Stimulated activated naive CD8-positive, alpha-beta T cell treated with anti-CD3 and anti-CD28 coated beads, Interleukin-15, amount 100 ng/mL, for 72 hours (primary cell): Measurements from ENCODE around the gene TMEM114.

ENCODE experiments used
- ATAC-seq: fragments of 150-1000 bp; cut with Tn5 transposase; 2 replicates; pipeline ENCODE4 v1.10.0; 2021; ENCODE audit warnings: mild to moderate bottlenecking, moderate library complexity
- DNase-seq, 2 donors: peaks; one replicate each; pipeline ENCODE4 v3.0.0; 2021 to 2022
- H3K27ac Mint-ChIP-seq, 2 donors: one replicate each; pipeline ENCODE4 v1.8.0; 2022; ENCODE audit warnings: mild to moderate bottlenecking in 2 of 2, mixed read lengths in 2 of 2, moderate library complexity in 2 of 2
- H3K27me3 Mint-ChIP-seq: one replicate; pipeline ENCODE4 v1.8.0; 2022; ENCODE audit warnings: mixed read lengths
- H3K4me1 Mint-ChIP-seq: one replicate; pipeline ENCODE4 v1.8.0; 2022; ENCODE audit warnings: mild to moderate bottlenecking, mixed read lengths
- H3K4me3 Mint-ChIP-seq, 2 donors: one replicate each; pipeline ENCODE4 v1.8.0; 2022; ENCODE audit warnings: mild to moderate bottlenecking in 2 of 2, mixed read lengths in 2 of 2, moderate library complexity in 1 of 2
- H3K9me3 Mint-ChIP-seq, 2 donors: one replicate each; pipeline ENCODE4 v1.8.0; 2022; ENCODE audit warnings: mixed read lengths in 2 of 2

Gene TMEM114

GRCh38 chr16:8621222-8621571, 30.9 kb upstream of the TMEM114 start:
- peak overlapping the region; percentile 98 for H3K4me3 Mint-ChIP-seq
- DNase-seq = no peak
- no peaks in the 10 kb centered on the region for H3K9me3 Mint-ChIP-seq

GRCh38 chr16:8620535-8620934, 30.2 kb upstream of the TMEM114 start:
- H3K9me3 Mint-ChIP-seq = no peaks in the 10 kb centered on the region
- peaks cover 18% of the 10 kb centered on the region for H3K4me1 Mint-ChIP-seq
- peak overlapping the region; percentile 98 for H3K4me3 Mint-ChIP-seq
- no peak for DNase-seq
- H3K27me3 Mint-ChIP-seq = peaks cover 18% of the 10 kb centered on the region
- H3K27ac Mint-ChIP-seq = no peak overlapping the region
- ATAC-seq = no peak

More at GRCh38 chr16:8621222-8621571, 30.9 kb upstream of the TMEM114 start:
- peak overlapping the region; percentile 97 to 99 for H3K27ac Mint-ChIP-seq
- H3K27me3 Mint-ChIP-seq = peaks cover 18% of the 10 kb centered on the region
- peaks cover 18% of the 10 kb centered on the region for H3K4me1 Mint-ChIP-seq
- peak; percentile 52 for ATAC-seq

DNA sequence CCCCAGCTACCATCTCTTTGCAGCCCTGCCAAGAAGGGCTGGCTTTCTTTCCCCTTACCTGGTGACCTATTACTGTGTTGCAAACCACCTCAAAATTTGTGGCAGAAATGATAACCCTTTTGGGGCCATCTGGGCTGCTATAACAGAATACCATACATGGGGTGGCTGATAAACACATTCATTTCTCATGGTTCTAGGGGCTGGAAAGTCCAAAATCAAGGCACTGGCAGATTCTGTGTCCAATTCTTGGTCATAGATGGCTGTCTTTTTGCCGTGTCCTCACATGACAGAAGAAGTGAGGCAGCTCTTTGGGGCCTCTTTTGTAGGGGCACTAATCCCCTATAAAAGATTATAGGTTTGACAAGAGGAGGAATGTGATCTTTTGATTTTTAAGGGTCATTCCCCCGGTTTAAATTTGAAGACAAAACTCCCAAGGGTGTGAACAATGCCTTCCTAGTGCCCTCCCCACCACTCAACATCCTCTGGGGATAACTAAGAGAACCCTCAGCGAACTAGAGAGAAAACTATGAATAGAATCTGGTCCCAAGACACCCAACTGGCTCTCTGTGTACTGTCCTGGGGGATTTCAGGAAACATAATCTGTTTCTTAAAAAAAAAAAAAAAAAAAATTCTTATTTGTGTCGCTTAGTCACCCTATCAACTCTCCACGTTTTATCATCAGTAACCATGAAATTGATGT, 29.5 kb upstream of the TMEM114 start:
- Mint-ChIP-seq H3K9me3 (no peaks in the 10 kb centered on the region), H3K27ac (no peak overlapping the region), H3K4me3 (no peak overlapping the region), H3K4me1 (peaks cover 15% of the 10 kb centered on the region), H3K27me3 (peaks cover 20% of the 10 kb centered on the region)
- DNase-seq (no peak), ATAC-seq (no peak)

DNA sequence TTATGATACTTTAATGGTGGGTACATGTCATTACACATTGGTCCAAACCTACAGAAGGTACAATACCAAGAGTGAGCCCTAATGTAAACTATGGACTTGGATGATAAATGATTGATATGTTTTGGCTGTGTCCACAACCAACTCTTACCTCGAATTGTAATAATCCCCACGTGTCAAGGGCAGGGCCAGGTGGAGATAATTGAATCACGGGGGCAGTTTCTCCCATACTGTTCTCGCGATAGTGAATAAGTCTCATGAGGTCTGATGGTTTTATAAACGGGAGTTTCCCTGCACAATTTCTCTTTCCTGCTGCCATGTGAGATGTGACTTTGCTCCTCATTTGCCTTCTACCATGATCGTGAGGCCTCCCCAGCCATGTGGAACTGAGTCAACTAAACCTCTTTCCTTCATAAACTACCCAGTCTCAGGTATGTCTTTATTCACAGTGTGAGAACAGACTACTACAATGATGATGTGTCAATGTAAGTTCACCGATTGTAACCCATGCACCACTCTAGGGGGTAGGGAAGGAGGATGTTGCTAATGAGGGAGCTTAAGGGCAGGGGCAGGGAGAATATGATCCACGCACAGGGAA, 24.2 kb upstream of the TMEM114 start:
- H3K9me3 Mint-ChIP-seq = no peaks in the 10 kb centered on the region
- no peak overlapping the region for H3K4me3 Mint-ChIP-seq
- ATAC-seq (no peak), DNase-seq (no peak)
- peaks cover 32% of the 10 kb centered on the region for H3K27me3 Mint-ChIP-seq
- H3K4me1 Mint-ChIP-seq = no peaks in the 10 kb centered on the region
- H3K27ac Mint-ChIP-seq = no peak overlapping the region

GRCh38 chr16:8611886-8612600, 21.7 kb upstream of the TMEM114 start:
- no peaks in the 10 kb centered on the region for H3K4me1 Mint-ChIP-seq
- H3K27ac Mint-ChIP-seq = no peak overlapping the region
- DNase-seq = no peak
- ATAC-seq = no peak
- H3K9me3 Mint-ChIP-seq = no peaks in the 10 kb centered on the region
- no peak overlapping the region for H3K4me3 Mint-ChIP-seq
- peaks cover 25% of the 10 kb centered on the region for H3K27me3 Mint-ChIP-seq

GRCh38 chr16:8611122-8611521, 20.8 kb upstream of the TMEM114 start:
- ATAC-seq (no peak), DNase-seq (no peak)
- H3K4me3 Mint-ChIP-seq = no peak overlapping the region
- H3K27me3 Mint-ChIP-seq = peaks cover 25% of the 10 kb centered on the region
- no peaks in the 10 kb centered on the region for H3K4me1 Mint-ChIP-seq
- H3K27ac Mint-ChIP-seq = no peak overlapping the region
- H3K9me3 Mint-ChIP-seq = no peaks in the 10 kb centered on the region

DNA sequence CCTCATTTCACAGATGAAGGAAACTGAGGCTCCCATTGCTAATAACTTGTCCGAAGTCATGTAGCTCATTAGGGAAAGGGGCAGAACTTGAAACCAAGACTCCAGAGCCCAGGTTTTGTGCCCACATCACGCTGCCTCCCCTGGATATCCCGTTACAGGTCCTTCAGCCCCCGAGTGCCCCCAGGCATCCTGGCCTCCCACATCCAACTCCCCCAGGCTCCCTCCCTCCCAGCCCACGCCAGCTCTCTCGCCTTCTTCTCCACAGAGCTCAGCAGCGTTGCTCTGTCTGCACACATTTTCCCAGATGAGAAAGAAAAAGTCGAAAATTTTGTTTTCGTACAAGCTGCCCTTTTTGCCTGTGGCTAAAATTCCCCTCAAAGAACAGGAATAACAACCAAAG, 16.9 kb upstream of the TMEM114 start:
- H3K27me3 Mint-ChIP-seq = peaks cover 15% of the 10 kb centered on the region
- H3K4me3 Mint-ChIP-seq = no peak overlapping the region
- H3K9me3 Mint-ChIP-seq = no peaks in the 10 kb centered on the region
- ATAC-seq (no peak), DNase-seq (no peak)
- no peak overlapping the region for H3K27ac Mint-ChIP-seq
- no peaks in the 10 kb centered on the region for H3K4me1 Mint-ChIP-seq

DNA sequence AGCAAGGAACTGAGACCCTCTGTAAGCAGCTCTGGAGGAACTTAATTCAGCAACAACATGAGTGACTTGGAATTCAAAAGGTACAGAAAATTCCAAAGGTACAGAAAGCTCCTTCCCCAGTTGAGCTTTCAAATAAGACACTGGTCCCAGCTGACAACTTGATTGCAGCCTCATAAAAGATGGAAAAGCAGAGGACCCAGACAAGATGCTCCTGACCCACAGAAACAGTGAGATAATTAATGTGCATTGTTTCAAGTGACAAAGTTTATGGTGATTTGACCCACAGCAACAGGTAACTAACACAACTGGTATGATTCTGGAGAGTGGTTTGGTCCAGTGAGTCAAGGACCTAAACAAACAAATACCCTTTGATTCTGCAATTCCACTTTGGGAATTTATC, 15.2 kb upstream of the TMEM114 start:
- Mint-ChIP-seq H3K4me3 (no peak overlapping the region), H3K27me3 (peaks cover 7% of the 10 kb centered on the region), H3K9me3 (peaks cover 6 to 7% of the 10 kb centered on the region in 2 donors), H3K27ac (no peak overlapping the region), H3K4me1 (no peaks in the 10 kb centered on the region)
- ATAC-seq (no peak), DNase-seq (no peak)

DNA sequence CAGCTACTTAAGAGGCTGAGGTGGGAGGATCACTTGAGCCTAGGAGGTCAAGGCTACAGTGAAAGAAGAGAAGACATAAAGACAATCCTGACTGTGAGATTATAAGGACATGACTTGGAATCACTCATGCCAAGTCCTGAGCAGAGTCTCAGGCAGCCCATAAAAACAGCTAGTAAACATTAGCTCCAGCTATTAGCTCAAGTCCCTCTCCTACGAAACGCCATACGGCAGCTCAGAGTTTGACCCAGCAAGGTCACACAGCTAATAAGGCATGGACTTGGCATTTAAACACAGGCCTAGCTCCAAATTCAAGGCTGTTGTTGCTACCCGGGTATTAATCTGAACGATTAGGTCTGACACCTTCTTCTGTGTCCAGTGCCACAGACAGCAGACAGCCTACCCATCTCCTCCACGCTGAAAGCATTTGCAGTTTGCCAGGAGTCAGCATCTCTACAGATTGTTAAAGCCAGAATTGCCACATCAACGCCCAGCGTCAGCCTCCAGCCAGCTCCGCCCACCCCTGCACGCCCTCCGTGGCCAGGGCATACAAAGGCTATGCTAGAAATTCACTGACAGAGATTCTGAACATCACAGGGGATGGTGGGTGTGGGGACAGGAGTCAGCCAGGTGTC, 9.9 kb upstream of the TMEM114 start:
- Mint-ChIP-seq H3K4me1 (no peaks in the 10 kb centered on the region), H3K4me3 (no peak overlapping the region), H3K9me3 (peaks cover 10 to 14% of the 10 kb centered on the region in 2 donors), H3K27ac (peak overlapping the region in 1 of 2 donors; percentile 37), H3K27me3 (no peaks in the 10 kb centered on the region)
- ATAC-seq (no peak), DNase-seq (no peak)

DNA sequence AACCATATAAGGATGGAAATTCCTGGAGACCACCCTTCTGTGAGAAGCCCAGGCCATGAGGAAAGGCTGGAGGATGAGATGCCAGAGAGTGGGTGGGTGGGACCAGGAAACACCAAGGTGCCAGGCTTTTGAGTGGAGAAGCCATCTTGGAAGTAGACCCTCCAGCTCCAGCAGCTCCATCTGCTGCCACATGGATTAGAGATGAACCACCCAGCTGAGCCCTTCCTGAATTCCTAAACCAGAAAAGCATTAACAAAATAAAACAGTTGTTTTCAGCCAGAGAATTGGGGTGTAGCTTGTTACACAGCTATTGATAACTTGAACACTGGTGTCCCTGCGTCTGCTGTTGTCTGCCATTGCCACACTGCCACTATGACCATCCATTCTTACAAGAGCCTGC, 6.3 kb upstream of the TMEM114 start:
- ATAC-seq (no peak), DNase-seq (no peak)
- Mint-ChIP-seq H3K27me3 (peaks cover 7% of the 10 kb centered on the region), H3K27ac (no peak overlapping the region), H3K9me3 (peaks cover 6 to 9% of the 10 kb centered on the region in 2 donors), H3K4me1 (no peaks in the 10 kb centered on the region), H3K4me3 (no peak overlapping the region)

GRCh38 chr16:8595783-8596182, 5.5 kb upstream of the TMEM114 start:
- peaks cover 4 to 7% of the 10 kb centered on the region in 2 donors for H3K9me3 Mint-ChIP-seq
- no peak overlapping the region for H3K27ac Mint-ChIP-seq
- DNase-seq (no peak), ATAC-seq (no peak)
- no peaks in the 10 kb centered on the region for H3K4me1 Mint-ChIP-seq
- H3K4me3 Mint-ChIP-seq = no peak overlapping the region
- H3K27me3 Mint-ChIP-seq = peaks cover 7% of the 10 kb centered on the region

GRCh38 chr16:8594149-8594666, 3.9 kb upstream of the TMEM114 start:
- DNase-seq (no peak), ATAC-seq (no peak)
- no peaks in the 10 kb centered on the region for H3K4me1 Mint-ChIP-seq
- peaks cover 7% of the 10 kb centered on the region for H3K27me3 Mint-ChIP-seq
- peaks cover 4 to 7% of the 10 kb centered on the region in 2 donors for H3K9me3 Mint-ChIP-seq
- H3K27ac Mint-ChIP-seq = no peak overlapping the region
- no peak overlapping the region for H3K4me3 Mint-ChIP-seq

DNA sequence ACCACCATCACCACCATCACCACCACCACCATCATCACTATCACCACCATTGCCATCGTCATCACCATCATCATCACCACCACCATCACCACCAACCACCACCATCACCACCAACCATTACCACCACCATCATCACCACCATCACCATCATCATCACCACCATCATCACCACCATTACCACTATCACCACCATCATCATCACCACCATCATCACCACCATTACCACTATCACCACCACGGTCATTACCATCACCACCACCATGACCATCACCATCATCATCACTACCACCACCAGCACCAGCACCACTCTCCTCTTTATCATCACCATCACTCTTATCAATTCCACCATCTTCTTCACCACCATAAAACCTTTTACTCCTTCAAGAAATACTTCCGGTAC, 1.1 kb upstream of the TMEM114 start:
- Mint-ChIP-seq H3K9me3 (peaks cover 4 to 7% of the 10 kb centered on the region in 2 donors), H3K27me3 (peaks cover 18% of the 10 kb centered on the region), H3K4me3 (no peak overlapping the region), H3K4me1 (no peaks in the 10 kb centered on the region), H3K27ac (no peak overlapping the region)
- ATAC-seq (no peak), DNase-seq (no peak)

GRCh38 chr16:8590811-8591210, 500 bp upstream of the TMEM114 start:
- DNase-seq (no peak), ATAC-seq (no peak)
- H3K27me3 Mint-ChIP-seq = peaks cover 22% of the 10 kb centered on the region
- peaks cover 0 to under 1% of the 10 kb centered on the region in 2 donors for H3K9me3 Mint-ChIP-seq
- no peaks in the 10 kb centered on the region for H3K4me1 Mint-ChIP-seq
- H3K27ac Mint-ChIP-seq = no peak overlapping the region
- H3K4me3 Mint-ChIP-seq = no peak overlapping the region

DNA sequence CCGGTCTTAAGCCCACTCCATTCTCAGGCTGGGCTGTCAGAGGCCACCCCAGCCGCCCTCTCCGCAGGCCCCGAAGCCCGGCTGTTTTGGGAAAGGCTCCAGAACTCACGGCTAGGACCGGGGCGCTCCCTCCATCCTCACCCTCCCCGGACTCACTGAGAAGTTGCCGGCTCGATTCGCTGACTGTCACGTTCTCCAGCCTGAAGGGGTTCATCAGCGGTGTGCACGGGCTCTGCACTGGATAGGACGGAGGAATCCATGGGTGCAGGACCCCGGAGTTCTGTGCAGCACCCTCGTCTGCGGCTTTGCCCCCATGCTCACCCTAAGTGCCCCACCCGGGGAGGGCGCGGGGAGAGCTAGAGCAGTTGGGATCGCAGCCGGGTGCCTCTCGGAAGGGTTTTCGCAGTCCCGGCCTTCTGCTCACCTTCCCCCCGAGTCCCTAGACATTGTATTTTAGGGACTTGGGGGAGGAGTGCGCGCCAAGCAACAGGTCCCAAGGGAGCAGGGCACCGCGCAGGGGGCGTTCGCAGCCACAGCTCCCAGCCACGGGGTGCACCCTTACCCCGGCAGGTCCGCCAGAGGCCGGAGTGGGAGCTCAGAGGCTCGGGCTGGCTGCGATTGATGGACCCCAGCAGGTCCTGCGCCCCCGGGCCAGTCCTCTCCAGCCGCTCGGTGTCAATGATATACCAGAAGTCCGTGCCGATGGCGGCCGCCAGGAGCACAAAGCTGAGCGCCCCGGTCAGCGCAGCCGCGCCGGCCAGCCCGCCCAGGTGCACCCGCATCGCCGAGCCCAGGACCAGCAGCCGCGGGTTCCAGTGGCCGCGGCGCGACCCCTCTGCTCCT, 1.0 kb downstream of the TMEM114 start:
- peak overlapping the region in 1 of 2 donors; percentile 16 for H3K4me3 Mint-ChIP-seq
- H3K4me1 Mint-ChIP-seq = no peaks in the 10 kb centered on the region
- ATAC-seq (no peak), DNase-seq (no peak)
- H3K27me3 Mint-ChIP-seq = peaks cover 26% of the 10 kb centered on the region
- H3K27ac Mint-ChIP-seq = no peak overlapping the region
- H3K9me3 Mint-ChIP-seq = no peaks in the 10 kb centered on the region
